Mucosa of gallbladder (tissue), 1 donor: ENCODE measurements around the gene PPP3CA. TPM values are rescaled to one million over a fixed set of nuclear protein-coding genes. Genes with fewer than 3 reads are reported as not detected.
"Not testable (repeated sequence)": the region's sequence is repeated elsewhere in the genome, so short reads cannot be mapped to it uniquely, and the experiment has no call there.

Experiments used
- DNase-seq: peaks from one replicate; pipeline ENCODE4 v3.0.0-alpha.2; 2020; ENCODE audit warnings: low spot score
- total RNA-seq: library from RNA; stranded (reverse); gene quantifications from one replicate; pipeline ENCODE4 v1.2.1, GENCODE V29; 2021
- donor health status: DM: no; HTN: no; CAD: no.

The PPP3CA gene
- total RNA-seq, 1 donor from 2014 or later, result 24.6 TPM

- DNase-seq, result no peak
Measured at GRCh38 chr4:101254776-101255175, 92.5 kb downstream of the PPP3CA start.

GRCh38 chr4:101253121-101253520 lies 94.2 kb downstream of the PPP3CA start:
- DNase-seq, result no peak

- DNase-seq, result no peak
Measured at GRCh38 chr4:101252721-101253120, 94.6 kb downstream of the PPP3CA start.

- DNase-seq, result no peak
Measured at GRCh38 chr4:101251261-101251660, 96.1 kb downstream of the PPP3CA start.

- DNase-seq, result no peak
Measured at GRCh38 chr4:101244349-101244748, 103.0 kb downstream of the PPP3CA start.

- DNase-seq, result no peak
Measured at GRCh38 chr4:101242441-101242840, 104.9 kb downstream of the PPP3CA start.

GRCh38 chr4:101240099-101240498 lies 107.2 kb downstream of the PPP3CA start:
- no peak for DNase-seq

GRCh38 chr4:101239665-101240064 lies 107.7 kb downstream of the PPP3CA start:
- no peak for DNase-seq

GRCh38 chr4:101238706-101239105 lies 108.6 kb downstream of the PPP3CA start:
- no peak for DNase-seq

- no peak for DNase-seq
Measured at GRCh38 chr4:101237773-101238172, 109.6 kb downstream of the PPP3CA start.

GRCh38 chr4:101236097-101236496 lies 111.2 kb downstream of the PPP3CA start:
- no peak for DNase-seq

GRCh38 chr4:101234141-101234540 lies 113.2 kb downstream of the PPP3CA start:
- not testable (repeated sequence) for DNase-seq

- no peak for DNase-seq
Measured at GRCh38 chr4:101232074-101232776, 115.1 kb downstream of the PPP3CA start.

GRCh38 chr4:101230801-101231426 lies 116.4 kb downstream of the PPP3CA start:
- no peak for DNase-seq

GRCh38 chr4:101229116-101229515 lies 118.2 kb downstream of the PPP3CA start:
- no peak for DNase-seq

GRCh38 chr4:101227715-101228114 lies 119.6 kb downstream of the PPP3CA start:
- DNase-seq, result no peak

GRCh38 chr4:101224358-101225218 lies 122.7 kb downstream of the PPP3CA start:
- no peak for DNase-seq

GRCh38 chr4:101222156-101222845 lies 125.0 kb downstream of the PPP3CA start:
- DNase-seq, result no peak

GRCh38 chr4:101221294-101221693 lies 126.0 kb downstream of the PPP3CA start:
- no peak for DNase-seq

- no peak for DNase-seq
Measured at GRCh38 chr4:101218894-101219293, 128.4 kb downstream of the PPP3CA start.

GRCh38 chr4:101218346-101218745 lies 129.0 kb downstream of the PPP3CA start:
- no peak for DNase-seq
